ENCODE data around the gene LKAAEAR1. TPM values are rescaled to one million over a fixed set of nuclear protein-coding genes. Genes with fewer than 3 reads are reported as not detected.

LKAAEAR1 gene
- total and polyA plus RNA-seq, 9 of the 15 experiments (the other 6 are each of a cell fraction or from before 2014, with no cell fraction given): not detected

- TF ChIP-seq E2F6 (IDR thresholded peaks at IDR 0.05; ENCODE audit: borderline replicate concordance in 1 of 2, extremely low read depth in 1 of 2, insufficient read depth in 1 of 2, insufficient read length in 1 of 2, low read depth in 1 of 2, low read length in 1 of 2, poor library complexity in 1 of 2, severe bottlenecking in 1 of 2) (peak in 1 of 2 experiments; percentile 42), CBFB (CRISPR knock-in tag; IDR thresholded peaks at IDR 0.05) (no peak), CREB1 (IDR thresholded peaks at IDR 0.05) (no peak), CREB1 (CRISPR knock-in tag; IDR thresholded peaks at IDR 0.05) (no peak), ZNF217 (CRISPR knock-in tag; IDR thresholded peaks at IDR 0.05) (no peak), C11orf30 (IDR thresholded peaks at IDR 0.05; ENCODE audit: low read depth) (no peak), TBP (optimal IDR thresholded peaks at IDR 0.05; ENCODE audit: low read depth, low read length) (no peak)
Observed at GRCh38 chr20:64083804-64084684, at the start of gene LKAAEAR1 (continued).

- DNase-seq (ENCODE audit: extremely low read depth in 1 of 4, low spot score in 3 of 4) (no peak), ATAC-seq (peak; percentile 64; the same call in 2 of the 3 replicates), FAIRE-seq (no peak)
- intact Hi-C loops (cut with micrococcal nuclease) (no loop called here), in situ Hi-C loops (cut with MboI) (no loop called here)
- H3K27me3 ChIP-seq (ENCODE audit: control insufficient read depth in 2 of 2, insufficient read depth in 2 of 2, low read length in 2 of 2): peaks cover 0 to 26% of the 10 kb centered on the region in 2 experiments; a peak in 3 of 5 replicates
- H2AFZ ChIP-seq (ENCODE audit: low read depth, low read length): no peak overlapping the region
- POLR2A ChIA-PET: no interaction called here
- H3K27ac ChIP-seq (ENCODE audit: extremely low read depth, low read depth, low read length): no peak overlapping the region
- CTCF ChIA-PET (ENCODE audit: low intra/inter-chr PET ratio): no interaction called here
- TF ChIP-seq CTCF (IDR thresholded peaks at IDR 0.05 in 2 of 3, conservative IDR thresholded peaks at IDR 0.05 in 1 of 3; ENCODE audit: insufficient read depth in 2 of 3, low read depth in 1 of 3, low read length in 3 of 3) (peak in 1 of 3 experiments; percentile 16; a peak in 1 of 6 replicates), CBFA2T2 (conservative IDR thresholded peaks at IDR 0.05) (no peak), NFXL1 (CRISPR knock-in tag; IDR thresholded peaks at IDR 0.05) (no peak), FOXA1 (IDR thresholded peaks at IDR 0.05; ENCODE audit: borderline replicate concordance) (no peak), TOE1 (IDR thresholded peaks at IDR 0.05; ENCODE audit: borderline replicate concordance) (no peak), TOE1 (CRISPR knock-in tag; IDR thresholded peaks at IDR 0.05; ENCODE audit: borderline replicate concordance, low read depth) (no peak), HNRNPH1 (optimal IDR thresholded peaks at IDR 0.05; ENCODE audit: low read depth, low read length) (no peak)
- no peaks in the 10 kb centered on the region for H3K79me2 ChIP-seq (ENCODE audit: control insufficient read depth, insufficient read depth, low read length)
- no TSS peak for BruUV-seq (replicated peaks)
- WGBS (ENCODE audit: insufficient coverage, low coverage, missing lambda C conversion rate): 17% methylated on average over 4 of the region's 4 CpGs
- no peaks in the 10 kb centered on the region; a peak in 1 of 5 replicates for H3K4me1 ChIP-seq (replicated peaks in 1 of 2; ENCODE audit: control insufficient read depth in 2 of 2, insufficient read depth in 2 of 2, low read length in 2 of 2)
- no peaks in the 10 kb centered on the region for H3K9me3 ChIP-seq (replicated peaks; ENCODE audit: control insufficient read depth, insufficient read depth, low read depth, low read length)
- no peaks in the 10 kb centered on the region for H3K9me1 ChIP-seq (ENCODE audit: control insufficient read depth, insufficient read depth, low read length)
- H3K36me3 ChIP-seq (ENCODE audit: control insufficient read depth, insufficient read depth, low read length): no peaks in the 10 kb centered on the region
- no peak overlapping the region for H3K9ac ChIP-seq (ENCODE audit: insufficient read depth in 1 of 2, low read depth in 2 of 2, low read length in 2 of 2)
- no peak overlapping the region for H3K4me2 ChIP-seq (ENCODE audit: insufficient read depth, low read length)
- no peaks in the 10 kb centered on the region for H4K20me1 ChIP-seq (replicated peaks; ENCODE audit: control insufficient read depth, insufficient read depth, low read length)
- H3K4me3 ChIP-seq: no peak overlapping the region
Observed at GRCh38 chr20:64131406-64131805, 47.2 kb upstream of the LKAAEAR1 start.

Data from K562 (cell line).